Measurements from ENCODE around the gene TRIM17. TPM values are rescaled to one million over a fixed set of nuclear protein-coding genes. Genes with fewer than 3 reads are reported as not detected.

TRIM17 gene
- total RNA-seq, 1 donor: under 0.01 TPM

DNA sequence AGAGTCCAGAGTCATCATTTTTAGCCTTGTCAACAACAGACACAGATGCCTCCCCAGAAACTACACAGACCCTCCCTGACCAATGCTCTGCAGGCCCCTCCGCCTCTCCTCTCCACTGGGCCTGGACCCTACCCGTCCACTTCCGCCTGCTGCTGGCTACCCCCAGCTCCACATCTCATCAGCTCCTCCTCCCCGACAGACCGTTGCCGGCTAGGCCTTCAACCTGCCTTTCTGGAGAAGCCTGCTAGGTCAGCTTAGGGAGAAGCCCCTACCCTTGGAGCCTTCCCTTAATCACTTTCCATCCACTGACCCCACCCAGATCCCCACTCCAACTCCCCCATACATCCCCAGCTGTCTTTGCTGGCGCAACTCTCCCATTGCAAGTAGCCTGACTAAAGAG lies 1.4 kb downstream of the TRIM17 start:
- Histone ChIP-seq H3K79me2 (ENCODE audit: insufficient read depth, low read length) (no peaks in the 10 kb centered on the region), H3K36me3 (ENCODE audit: insufficient read depth, low read length) (no peaks in the 10 kb centered on the region), H3K27me3 (ENCODE audit: insufficient read depth, low read length) (peaks cover 32% of the 10 kb centered on the region), H2AFZ (ENCODE audit: low read length) (no peak overlapping the region), H3K4me2 (ENCODE audit: insufficient read depth, low read length) (no peak overlapping the region), H3K9me3 (ENCODE audit: low read depth, low read length) (no peaks in the 10 kb centered on the region), H3K27ac (ENCODE audit: low read depth, low read length) (no peak overlapping the region), H4K20me1 (ENCODE audit: insufficient read depth, low read length) (peaks cover 22% of the 10 kb centered on the region), H3K4me3 (ENCODE audit: insufficient read depth, low read length) (no peak overlapping the region), H3K4me1 (ENCODE audit: insufficient read depth, low read length) (peaks cover 4% of the 10 kb centered on the region)
- peak; percentile 66 for DNase-seq (ENCODE audit: insufficient read length, low spot score, missing footprints)
- TF ChIP-seq, protein P1, sequence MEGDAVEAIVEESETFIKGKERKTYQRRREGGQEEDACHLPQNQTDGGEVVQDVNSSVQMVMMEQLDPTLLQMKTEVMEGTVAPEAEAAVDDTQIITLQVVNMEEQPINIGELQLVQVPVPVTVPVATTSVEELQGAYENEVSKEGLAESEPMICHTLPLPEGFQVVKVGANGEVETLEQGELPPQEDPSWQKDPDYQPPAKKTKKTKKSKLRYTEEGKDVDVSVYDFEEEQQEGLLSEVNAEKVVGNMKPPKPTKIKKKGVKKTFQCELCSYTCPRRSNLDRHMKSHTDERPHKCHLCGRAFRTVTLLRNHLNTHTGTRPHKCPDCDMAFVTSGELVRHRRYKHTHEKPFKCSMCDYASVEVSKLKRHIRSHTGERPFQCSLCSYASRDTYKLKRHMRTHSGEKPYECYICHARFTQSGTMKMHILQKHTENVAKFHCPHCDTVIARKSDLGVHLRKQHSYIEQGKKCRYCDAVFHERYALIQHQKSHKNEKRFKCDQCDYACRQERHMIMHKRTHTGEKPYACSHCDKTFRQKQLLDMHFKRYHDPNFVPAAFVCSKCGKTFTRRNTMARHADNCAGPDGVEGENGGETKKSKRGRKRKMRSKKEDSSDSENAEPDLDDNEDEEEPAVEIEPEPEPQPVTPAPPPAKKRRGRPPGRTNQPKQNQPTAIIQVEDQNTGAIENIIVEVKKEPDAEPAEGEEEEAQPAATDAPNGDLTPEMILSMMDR (IDR thresholded peaks at IDR 0.05; ENCODE audit: extremely low read depth, low read depth, low read length): no peak

DNA sequence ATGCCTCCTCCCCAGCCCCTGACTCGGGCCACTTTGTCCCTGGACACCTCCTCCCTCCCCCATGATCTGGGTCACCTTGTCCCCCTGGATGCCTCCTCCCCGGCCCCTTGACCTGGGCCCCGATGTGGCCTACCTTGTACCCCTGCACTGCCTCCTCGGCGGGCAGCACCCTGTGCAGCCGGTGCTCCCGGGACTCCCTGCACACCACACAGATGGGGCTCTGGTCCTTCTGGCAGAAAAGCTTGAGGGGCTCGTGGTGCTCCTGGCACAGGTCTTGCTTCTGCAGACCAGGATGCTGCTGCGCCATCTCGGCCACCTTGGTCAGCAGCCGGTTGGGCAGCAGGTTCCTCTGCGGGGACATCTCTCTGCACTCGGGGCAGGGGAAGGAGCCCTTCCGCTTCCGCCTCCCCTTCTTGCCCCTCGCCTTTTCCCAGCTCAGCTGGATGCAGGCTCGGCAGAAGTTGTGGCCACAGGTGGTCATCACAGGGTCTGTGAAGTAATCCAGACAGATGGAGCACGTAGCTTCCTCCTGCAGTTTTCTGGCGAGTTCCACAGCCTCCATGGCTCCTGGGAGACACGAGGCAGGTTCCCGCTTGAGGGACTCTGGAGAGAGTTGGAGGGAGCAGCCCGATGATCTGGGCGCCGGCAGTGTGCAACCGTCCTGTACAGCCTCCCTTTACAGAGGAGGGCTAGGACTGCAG lies 2.0 kb downstream of the TRIM17 start:
- peaks cover 4% of the 10 kb centered on the region for H3K4me1 ChIP-seq (ENCODE audit: insufficient read depth, low read length)
- DNase-seq (ENCODE audit: insufficient read length, low spot score, missing footprints): peak; percentile 58
- H3K9me3 ChIP-seq (ENCODE audit: low read depth, low read length): no peaks in the 10 kb centered on the region
- no peak overlapping the region for H3K4me2 ChIP-seq (ENCODE audit: insufficient read depth, low read length)
- TF ChIP-seq, protein P1 (IDR thresholded peaks at IDR 0.05; ENCODE audit: extremely low read depth, low read depth, low read length): no peak
- H3K27ac ChIP-seq (ENCODE audit: low read depth, low read length): no peak overlapping the region
- no peaks in the 10 kb centered on the region for H3K36me3 ChIP-seq (ENCODE audit: insufficient read depth, low read length)
- H3K4me3 ChIP-seq (ENCODE audit: insufficient read depth, low read length): no peak overlapping the region
- peaks cover 32% of the 10 kb centered on the region for H3K27me3 ChIP-seq (ENCODE audit: insufficient read depth, low read length)
- H2AFZ ChIP-seq (ENCODE audit: low read length): no peak overlapping the region
- no peaks in the 10 kb centered on the region for H3K79me2 ChIP-seq (ENCODE audit: insufficient read depth, low read length)
- peaks cover 23% of the 10 kb centered on the region for H4K20me1 ChIP-seq (ENCODE audit: insufficient read depth, low read length)

DNA sequence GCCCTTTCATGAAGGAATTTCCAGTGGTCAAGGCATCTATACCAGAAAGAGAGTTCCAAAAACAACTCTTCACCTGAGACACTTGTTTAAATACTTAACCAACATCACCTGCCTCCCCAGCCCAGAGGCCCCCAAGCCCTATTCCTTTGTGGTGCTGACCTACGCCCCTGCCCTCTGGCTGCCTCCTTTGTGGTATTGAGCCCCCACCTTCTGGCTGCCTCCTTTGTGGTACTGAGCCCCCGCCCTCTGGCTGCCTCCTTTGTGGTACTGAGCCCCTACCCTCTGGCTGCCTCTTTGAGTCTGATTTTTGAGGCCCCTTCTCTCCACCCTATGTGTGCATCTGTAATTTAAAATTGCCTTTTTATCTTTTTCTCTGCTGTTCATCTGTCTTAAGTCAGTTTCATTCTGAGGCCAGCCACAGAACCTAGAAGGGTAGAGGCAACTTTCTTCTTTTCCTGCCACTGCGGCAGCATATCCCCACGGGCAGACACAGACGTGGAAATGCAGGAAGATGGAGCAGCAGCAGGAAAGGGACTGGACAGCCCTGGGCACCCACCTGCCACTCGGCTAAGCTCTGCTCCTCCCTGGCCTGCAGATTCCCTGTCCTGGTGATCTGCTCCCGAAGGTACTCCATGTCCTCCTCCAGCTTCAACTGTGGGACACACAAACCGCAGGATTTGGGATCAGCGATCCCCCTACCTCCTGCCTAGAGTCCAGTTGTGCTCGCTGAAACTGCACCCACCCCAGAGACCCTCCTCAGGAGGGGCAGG lies 3.2 kb downstream of the TRIM17 start:
- Histone ChIP-seq H3K36me3 (ENCODE audit: insufficient read depth, low read length) (no peaks in the 10 kb centered on the region), H3K27me3 (ENCODE audit: insufficient read depth, low read length) (peaks cover 31% of the 10 kb centered on the region), H3K79me2 (ENCODE audit: insufficient read depth, low read length) (no peaks in the 10 kb centered on the region), H4K20me1 (ENCODE audit: insufficient read depth, low read length) (peaks cover 19% of the 10 kb centered on the region), H3K4me2 (ENCODE audit: insufficient read depth, low read length) (no peak overlapping the region), H2AFZ (ENCODE audit: low read length) (no peak overlapping the region), H3K9me3 (ENCODE audit: low read depth, low read length) (no peaks in the 10 kb centered on the region), H3K4me3 (ENCODE audit: insufficient read depth, low read length) (no peak overlapping the region), H3K27ac (ENCODE audit: low read depth, low read length) (no peak overlapping the region), H3K4me1 (ENCODE audit: insufficient read depth, low read length) (peaks cover 4% of the 10 kb centered on the region)
- DNase-seq (ENCODE audit: insufficient read length, low spot score, missing footprints): peak; percentile 62
- TF ChIP-seq, protein P1 (IDR thresholded peaks at IDR 0.05; ENCODE audit: extremely low read depth, low read depth, low read length): no peak
